Stimulated activated CD8-positive, alpha-beta memory T cell treated with anti-CD3 and anti-CD28 coated beads, Interleukin-15, amount 100 ng/mL, for 48 hours (primary cell): ENCODE results near the gene SNAPC3.
"Not testable (repeated sequence)": the region's sequence is repeated elsewhere in the genome, so short reads cannot be mapped to it uniquely, and the experiment has no call there.

Experiments used
- DNase-seq, 2 donors: peaks; one replicate each; pipeline ENCODE4 v3.0.0-alpha.2; 2020; ENCODE audit warnings: low read depth in 2 of 2

Gene SNAPC3

DNA sequence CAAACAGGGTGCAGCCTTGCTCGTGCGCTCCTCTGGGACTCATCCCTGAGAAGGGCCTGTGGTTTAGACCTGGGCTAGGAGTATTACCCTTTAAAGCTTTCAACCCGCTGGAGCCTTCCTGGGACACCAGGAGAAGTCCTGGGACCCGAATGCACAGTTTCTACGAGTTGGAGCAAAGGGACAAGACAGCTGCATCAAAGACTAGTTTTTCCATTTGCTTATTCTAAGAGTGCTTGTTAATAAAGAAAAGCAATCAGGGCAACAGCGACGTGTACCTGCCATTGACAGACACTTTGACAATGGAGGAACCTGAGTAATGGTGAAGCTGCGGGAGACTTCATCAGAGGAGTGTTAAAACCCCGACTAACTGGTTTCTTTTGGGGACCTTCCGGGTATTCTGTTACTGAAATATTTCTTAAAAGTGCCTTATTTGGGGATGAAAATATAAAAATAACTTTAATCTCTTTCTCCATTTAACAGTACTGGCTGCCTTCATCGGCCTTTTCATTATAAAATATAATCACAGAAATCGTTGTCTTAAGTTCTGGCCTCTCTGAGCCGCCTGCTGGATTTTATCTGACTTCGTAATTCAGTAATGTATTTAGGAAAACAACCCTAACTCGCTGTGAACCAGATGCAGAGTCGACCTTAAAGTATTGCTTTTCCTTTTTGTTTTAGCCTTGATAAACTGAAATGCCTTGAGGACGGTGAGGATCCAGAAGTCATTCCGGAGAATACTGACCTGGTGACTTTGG lies 732 bp downstream of the SNAPC3 start:
- no peak for DNase-seq

DNA sequence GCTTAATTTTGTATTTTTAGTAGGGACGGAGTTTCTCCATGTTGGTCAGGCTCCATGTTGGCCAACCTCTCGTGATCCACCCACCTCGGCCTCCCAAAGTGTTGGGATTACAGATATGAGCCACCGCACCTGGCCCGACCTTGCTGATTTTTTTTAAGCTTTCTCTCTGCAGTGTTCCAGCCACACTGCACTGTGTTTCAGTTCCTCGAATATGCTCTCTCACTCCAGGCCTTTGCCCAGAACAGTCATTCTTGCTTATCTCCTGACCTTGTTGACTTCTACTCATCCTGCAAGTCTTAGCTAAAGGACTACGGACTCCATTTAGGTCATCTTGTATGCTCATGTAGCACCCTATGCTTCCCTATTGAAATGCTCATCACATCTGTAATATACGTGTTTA lies 3.3 kb downstream of the SNAPC3 start:
- no peak for DNase-seq

DNA sequence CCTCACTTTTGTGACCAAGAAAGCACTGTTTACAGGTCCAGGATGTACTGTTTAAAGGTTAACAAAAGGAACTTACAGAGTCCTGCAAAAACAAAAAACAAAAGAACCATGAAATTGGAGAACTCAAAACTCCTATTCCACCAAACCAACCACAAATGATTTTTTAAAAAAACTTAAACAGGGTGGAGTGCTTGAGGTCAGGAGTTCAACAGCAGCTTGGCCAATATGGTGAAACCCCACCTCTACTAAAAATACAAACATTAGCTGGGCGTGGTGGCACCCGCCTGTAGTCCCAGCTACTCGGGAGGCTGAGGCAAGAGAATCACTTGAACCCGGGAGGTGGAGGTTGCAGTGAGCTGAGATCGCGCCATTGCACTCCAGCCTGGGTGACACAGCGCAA lies 5.0 kb downstream of the SNAPC3 start:
- DNase-seq = not testable (repeated sequence)

DNA sequence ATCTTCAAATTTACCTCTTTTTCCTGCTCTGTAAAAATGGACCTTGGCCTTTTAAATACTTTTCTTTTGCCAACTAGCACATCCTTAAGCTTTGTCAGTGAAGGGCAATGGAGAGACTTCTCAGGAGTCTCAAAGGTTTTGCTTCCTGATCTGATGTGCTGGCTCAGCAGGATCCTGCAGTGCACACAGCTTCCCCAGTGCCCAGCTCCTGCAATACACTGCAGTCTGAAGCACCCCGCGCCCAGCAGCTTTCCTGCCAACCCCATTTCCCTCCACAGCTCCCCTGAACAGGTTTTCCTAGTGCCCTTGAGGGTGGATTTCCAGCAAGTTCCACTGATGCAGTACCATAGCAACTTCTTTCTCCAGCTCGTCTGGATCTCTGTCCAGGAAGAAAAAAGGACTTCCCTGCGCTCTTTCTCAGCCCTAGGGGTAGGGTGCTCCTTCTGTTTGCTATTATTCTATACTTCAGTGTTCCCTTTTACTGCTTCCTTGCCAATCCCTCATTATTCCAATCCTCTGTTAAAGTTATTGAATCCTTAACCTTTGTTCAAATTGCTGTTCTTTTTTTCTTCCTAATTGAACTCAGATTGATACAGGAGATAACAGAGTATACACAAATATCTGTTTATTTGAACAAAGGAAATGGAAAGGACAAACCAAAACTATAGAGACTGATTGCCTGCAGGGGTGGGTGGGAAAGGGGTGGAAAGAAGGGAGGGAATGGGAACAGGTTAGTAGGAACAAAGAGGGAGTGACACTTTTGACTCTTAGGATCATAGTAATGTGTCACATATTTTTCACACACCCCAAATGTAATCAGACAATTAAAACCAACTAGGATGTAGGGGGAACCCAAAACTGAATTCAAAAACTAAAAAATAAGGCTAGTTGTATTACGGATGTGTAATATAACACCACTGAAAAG lies 8.5 kb downstream of the SNAPC3 start:
- DNase-seq = no peak

DNA sequence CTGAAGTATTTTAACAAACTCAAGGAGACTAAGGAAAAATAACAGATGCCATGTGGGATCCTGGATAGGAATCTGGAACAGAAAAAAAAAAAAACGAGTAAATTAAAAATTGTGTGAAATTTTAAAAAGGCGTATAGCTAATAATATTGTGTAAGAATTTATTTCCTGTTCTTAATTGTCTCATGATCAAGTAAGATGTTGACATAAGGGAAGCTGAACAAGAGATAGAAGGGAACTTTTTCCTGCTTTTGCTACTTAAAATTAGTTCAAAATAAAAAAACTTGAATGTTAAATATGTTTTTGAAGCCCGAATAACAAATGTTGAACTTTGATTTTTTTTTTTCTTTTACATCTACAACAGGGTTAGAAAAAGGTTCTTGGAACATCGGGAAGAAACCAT lies 10.5 kb downstream of the SNAPC3 start:
- DNase-seq = no peak

DNA sequence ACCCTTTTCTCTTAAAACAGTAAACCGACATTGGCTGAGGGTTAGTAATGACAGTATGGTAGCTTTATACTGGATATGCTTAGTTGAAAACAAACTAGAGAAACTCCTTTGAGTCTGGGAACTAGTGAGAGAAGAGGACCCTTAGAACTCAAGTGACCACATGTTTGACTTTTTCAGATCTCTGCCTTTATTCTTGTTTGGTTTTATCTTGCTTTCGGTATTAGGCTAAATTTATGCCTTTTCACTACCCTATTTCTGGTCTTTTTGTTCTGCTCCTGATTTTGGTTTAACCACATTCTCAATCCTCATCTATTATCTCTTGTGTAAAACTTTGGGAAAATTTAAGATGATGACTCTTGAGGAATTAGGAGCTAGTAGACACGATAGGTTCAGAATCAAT lies 11.0 kb downstream of the SNAPC3 start:
- DNase-seq = no peak

DNA sequence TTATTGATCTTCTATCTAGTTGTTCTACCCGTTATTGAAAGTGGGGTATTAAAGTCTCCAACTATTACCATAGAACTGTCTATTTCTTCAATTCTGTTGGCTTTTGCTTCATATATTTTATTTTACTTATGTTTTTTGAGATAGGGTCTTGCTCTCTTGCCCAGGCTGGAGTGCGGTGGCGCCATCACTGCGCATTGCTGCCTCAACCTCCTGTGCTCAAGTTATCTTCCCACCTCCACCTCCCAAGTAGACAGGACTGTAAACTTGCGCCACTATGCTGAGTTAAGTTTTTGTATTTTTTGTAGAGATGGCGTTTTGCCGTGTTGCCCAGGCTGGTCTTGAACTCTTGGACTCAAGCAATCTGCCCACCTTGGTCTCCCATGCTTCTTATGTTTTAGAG lies 16.2 kb downstream of the SNAPC3 start:
- no peak for DNase-seq

DNA sequence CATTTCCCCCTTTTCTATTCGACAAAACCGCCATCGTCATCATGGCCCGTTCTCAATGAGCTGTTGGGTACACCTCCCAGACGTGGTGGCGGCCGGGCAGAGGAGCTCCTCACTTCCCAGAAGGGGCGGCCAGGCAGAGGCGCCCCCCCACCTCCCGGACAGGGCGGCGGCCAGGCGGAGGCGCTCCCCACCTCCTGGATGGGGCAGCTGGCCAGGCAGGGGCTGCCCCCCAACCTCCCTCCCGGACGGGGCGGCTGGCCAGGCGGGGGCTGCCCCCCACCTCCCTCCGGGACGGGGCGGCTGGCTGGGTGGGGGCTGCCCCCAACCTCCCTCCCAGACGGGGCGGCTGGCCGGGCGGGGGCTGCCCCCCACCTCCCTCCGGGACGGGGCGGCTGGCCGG lies 19.2 kb downstream of the SNAPC3 start:
- DNase-seq = not testable (repeated sequence)

DNA sequence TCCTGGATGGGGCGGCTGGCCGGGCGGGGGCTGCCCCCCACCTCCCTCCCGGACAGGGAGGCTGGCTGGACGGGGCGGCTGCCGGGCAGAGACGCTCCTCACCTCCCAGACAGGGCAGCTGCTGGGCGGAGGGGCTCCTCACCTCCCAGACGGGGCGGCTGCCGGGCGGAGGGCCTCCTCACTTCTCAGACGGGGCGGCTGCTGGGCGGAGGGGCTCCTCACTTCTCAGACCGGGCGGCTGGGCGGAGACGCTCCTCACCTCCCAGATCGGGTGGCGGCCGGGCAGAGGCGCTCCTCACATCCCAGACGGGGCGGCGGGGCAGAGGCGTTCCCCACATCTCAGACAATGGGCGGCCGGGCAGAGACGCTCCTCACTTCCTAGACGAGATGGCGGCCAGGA lies 19.6 kb downstream of the SNAPC3 start:
- DNase-seq = not testable (repeated sequence)

DNA sequence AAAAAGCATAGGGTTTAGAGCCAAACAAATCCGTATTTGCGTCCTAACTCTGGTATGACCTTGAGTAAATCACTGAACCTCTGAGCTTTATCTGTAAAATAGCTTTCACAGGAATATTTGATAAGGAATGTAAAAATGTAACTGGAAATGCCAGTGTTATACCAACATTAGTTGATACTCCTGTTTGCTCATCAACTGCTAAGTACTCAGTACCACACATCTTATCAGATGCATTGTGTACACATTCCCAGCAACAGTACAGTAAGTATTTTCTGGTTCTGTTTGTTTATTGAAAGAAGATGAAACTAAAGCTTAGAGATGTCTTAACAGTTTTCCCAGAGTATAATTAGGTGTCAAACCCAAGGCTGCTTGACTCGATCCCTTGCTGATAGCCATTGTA lies 21.5 kb downstream of the SNAPC3 start:
- DNase-seq = no peak

DNA sequence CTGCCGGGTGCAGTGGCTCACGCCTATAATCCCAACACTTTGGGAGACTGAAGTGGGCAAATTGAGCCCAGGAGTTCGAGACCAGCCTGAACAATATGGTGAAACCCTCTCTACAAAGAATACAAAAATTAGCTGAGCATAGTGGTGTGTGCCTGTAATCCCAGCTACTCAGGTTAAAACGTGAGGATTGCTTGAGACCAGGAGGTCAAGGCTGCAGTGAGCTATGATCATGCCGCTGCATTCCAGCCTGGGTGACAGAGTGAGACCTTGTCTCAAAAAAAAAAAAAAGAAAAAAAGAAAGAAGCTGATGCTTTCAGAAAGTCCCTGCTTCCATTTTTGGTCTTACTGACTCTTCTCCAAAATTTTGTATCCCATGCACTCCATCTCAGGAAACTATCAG lies 31.3 kb downstream of the SNAPC3 start:
- DNase-seq = no peak

DNA sequence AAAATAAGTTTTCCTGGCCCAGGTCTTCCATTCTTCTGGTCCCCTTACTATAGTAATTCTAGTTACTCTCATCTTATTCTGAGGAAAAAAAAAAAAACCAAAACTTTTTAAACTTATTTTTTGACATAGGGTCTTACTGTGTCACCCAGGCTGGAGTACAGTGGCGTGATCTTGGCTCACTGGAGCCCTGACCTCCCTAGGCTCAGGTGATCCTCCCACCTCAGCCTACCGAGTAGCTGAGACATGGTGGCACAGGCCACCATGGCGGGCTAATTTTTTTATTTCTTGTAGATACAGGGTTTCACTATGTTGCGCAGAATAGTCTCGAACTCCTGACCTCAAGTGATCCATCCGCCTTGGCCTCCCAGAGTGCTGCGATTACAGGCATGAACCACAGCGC lies 38.4 kb downstream of the SNAPC3 start:
- DNase-seq = no peak

DNA sequence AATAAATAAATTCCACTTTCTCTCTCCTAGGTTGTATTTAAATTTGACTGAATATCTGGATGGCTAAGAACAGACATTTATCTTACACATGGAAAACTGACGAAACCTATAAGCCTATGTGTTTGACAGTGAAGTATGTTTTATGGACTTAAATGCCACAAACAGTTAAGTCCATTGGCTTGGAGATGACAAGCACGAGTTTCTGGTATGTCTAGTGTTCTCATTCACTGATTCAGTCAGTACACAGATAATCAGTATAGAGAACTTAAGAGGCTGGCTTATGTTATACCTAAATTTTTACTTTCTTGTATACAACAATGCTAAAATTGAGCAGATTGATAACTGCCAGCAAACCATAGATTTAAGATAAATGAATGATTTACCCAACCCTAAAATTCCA lies 38.9 kb downstream of the SNAPC3 start:
- DNase-seq = no peak

DNA sequence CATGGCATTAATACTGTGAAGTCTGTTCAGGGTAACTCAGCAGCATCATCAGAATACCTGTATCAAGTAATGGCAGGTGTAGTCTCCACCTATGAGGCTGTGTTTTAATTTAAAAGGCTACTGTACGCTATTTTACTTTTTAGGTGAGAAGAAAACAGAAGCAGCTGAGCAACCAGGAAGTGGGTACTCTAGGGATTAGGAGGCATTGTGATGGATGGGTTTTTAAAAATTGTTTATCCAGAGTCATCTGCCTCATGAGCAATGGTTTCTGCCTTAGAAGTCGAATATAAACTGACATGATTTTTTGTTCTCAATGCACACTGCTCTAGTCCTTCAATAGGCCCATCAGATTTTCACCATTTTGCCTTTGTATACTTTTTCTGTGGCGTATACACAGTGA lies 45.5 kb downstream of the SNAPC3 start:
- DNase-seq = no peak

DNA sequence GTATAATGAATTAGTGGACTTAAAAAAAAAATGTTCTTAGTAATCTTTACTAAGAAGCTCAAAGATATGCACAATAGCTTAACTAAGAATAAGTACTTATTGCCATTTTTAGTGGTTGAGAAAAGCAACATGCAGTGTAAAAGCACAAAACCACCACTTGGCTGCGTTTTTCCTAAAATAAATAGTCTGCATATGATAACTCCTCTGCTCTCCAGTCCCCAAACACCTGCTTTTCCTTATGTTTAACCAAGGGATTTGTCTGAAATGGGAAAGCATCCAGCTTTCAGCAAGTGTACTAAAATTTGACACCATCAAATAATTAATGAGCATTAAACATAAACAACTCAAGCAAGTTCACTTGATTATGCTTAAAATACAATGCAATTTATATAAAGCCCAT lies 46.7 kb downstream of the SNAPC3 start:
- DNase-seq = no peak

DNA sequence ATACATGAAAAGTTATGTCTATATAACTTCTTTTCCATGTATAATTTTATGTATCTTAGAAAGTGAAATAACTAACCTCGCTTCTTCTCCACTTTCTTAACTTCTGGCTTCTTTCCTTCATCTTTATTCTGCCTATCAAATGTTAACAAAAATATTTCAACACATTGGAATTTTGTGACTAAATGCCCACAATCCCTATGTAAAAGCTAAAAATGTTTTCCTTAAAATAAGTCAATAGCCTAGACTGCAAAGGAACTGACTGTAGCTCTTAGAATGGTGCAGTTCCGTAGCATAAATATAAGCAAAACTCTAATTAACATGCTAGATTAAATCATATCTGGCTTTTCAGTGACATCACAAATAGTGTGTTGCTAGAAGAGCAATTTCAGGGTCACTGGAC lies 47.2 kb downstream of the SNAPC3 start:
- DNase-seq = no peak

DNA sequence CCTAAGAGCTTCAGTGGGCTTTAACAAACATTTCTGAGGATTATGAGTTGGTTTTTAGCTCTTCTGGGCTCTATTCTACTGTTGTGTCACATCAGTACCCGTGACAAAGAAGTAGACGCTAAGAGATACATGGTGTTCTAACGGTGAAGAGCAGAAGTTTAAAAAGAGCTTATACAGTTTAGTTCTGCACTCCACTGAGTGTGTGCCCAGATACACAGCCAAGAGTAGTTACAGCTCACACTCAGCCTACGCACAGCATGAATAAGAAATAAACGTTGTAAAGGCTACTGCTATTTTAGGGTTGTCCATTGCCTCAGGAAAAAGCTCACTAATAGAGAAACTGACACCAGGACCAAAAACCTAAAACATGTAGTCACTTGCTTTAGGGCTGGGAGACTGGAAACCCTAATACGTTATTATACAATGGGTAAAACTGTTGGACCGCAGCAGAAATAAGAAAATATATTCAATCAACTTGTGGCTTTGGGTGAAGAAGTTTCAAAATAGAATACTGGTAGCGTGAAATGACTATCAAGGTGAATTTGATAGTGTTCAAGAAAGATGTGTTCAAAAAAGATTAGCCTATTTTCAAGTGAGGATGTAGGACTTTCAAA lies 53.4 kb downstream of the SNAPC3 start:
- DNase-seq = no peak

DNA sequence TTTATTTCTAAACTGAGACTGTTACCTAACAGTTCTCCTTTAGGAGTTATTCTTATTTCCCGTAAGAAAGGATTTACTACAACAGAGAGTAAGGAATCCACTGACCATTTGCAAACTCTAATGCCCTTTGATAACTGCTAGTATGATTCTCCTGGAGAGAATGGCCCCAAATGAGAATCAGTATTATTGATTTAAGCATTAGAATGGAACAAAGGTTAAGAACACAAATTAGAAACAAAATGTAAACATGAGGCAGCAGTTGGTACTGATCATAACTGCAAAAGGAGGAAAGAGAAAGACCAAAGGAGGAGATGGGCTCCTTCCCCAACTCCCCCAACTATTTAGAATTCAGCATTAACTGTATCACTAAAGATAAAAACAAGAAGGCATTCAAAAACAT lies 57.4 kb downstream of the SNAPC3 start:
- no peak for DNase-seq

DNA sequence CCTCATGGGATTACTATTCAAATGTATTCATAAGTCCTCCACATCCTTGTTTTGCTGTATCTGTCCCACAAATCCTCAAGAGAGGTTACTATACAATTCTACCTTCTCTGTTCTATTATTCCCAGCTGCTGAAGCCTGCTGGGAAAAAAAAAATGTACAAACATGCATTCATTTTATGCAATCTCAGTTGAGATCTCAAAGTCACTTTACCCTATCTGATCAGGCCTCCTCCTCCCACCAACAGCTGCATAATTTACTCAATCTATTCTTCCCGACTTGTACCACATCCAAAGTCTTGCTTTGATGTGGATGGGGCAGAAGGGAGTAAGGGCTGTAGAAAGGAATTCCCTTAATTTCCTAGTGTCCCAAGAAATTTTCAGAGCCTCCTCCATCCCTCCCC lies 59.5 kb downstream of the SNAPC3 start:
- DNase-seq = no peak

DNA sequence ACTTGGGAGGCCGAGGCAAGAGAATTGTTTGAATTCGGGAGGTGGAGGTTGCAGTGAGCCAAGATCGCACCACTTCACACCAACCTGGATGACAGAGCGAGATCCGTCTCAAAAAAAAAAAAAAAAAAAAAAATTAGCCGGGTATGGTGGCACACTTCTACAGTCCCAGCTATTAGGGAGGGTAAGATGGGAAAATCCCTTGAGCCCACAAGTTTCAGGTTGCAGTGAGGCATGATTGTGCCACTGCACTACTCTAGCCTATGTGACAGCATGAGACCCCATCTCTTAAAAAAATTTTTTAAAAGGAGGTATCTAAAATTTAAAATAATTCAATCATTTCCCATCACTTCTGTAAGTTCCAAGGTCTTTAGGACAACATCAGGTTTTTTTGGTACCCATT lies 62.1 kb downstream of the SNAPC3 start:
- DNase-seq = no peak

DNA sequence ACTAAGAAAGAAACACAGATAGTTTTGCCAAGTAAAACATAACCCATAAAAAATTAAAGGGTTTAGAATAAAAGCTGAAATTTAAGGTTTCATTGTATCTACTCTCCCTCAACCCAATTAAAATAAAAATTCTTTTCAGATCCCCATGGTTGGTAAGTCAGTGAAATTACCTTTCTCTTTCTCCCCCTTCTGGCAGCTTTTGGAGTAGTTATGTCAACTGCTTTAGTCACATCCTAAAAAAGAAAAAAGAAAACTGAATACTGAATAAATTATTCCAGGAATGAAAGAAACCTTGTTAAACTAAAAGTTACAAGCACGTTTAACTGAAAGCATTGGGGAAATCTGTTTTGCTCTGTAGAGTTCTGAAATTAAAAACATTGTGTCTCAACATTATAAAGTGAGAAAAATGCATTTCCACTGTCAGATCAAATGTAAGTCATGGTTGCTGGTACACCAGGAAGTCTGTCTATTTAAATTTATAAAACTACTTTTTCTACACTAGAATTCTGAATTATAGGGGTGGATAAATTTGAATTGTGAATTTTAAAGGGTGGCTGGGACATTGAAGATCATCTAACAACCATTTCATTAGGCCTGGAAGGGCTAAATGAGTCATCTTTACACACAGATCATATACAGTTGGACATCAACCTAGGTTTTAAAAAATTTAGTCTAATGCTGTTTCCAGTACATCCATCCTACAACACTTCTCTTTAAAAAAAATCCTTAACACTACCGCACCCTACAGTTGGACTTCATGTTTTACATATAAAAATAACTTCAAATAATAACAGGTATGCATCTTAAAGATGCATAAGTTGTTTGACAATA lies 63.4 kb downstream of the SNAPC3 start:
- no peak for DNase-seq

DNA sequence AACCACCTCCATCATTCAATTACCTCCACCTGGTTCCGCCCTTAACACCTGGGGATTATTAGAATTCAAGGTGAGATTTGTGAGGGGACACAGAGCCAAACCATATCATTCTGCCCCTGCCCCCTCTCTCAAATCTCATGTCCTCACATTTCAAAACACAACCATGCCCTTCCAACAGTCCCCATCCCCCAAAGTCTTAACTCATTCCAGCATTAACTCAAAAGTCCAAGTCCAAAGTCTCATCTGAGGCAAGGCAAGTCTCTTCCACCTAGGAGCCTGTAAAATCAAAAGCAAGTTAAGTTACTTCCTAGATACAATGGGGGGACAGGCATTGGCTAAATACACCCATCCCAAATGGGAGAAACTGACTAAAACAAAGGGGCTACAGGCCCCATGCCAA lies 69.3 kb downstream of the SNAPC3 start:
- no peak for DNase-seq
